ENCODE data around the gene KLHL18.

- TF ChIP-seq TEAD4 (IDR thresholded peaks at IDR 0.05) = no peak
- TF ChIP-seq, protein P1, sequence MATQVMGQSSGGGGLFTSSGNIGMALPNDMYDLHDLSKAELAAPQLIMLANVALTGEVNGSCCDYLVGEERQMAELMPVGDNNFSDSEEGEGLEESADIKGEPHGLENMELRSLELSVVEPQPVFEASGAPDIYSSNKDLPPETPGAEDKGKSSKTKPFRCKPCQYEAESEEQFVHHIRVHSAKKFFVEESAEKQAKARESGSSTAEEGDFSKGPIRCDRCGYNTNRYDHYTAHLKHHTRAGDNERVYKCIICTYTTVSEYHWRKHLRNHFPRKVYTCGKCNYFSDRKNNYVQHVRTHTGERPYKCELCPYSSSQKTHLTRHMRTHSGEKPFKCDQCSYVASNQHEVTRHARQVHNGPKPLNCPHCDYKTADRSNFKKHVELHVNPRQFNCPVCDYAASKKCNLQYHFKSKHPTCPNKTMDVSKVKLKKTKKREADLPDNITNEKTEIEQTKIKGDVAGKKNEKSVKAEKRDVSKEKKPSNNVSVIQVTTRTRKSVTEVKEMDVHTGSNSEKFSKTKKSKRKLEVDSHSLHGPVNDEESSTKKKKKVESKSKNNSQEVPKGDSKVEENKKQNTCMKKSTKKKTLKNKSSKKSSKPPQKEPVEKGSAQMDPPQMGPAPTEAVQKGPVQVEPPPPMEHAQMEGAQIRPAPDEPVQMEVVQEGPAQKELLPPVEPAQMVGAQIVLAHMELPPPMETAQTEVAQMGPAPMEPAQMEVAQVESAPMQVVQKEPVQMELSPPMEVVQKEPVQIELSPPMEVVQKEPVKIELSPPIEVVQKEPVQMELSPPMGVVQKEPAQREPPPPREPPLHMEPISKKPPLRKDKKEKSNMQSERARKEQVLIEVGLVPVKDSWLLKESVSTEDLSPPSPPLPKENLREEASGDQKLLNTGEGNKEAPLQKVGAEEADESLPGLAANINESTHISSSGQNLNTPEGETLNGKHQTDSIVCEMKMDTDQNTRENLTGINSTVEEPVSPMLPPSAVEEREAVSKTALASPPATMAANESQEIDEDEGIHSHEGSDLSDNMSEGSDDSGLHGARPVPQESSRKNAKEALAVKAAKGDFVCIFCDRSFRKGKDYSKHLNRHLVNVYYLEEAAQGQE (IDR thresholded peaks at IDR 0.05; ENCODE audit: low read depth) = no peak
- TF ChIP-seq EP300 (IDR thresholded peaks at IDR 0.05; ENCODE audit: borderline replicate concordance) = no peak
- TF ChIP-seq TAF1 (IDR thresholded peaks at IDR 0.05; ENCODE audit: low read depth) = no peak
- no peak for TF ChIP-seq CEBPB (IDR thresholded peaks at IDR 0.05)
- no peak for TF ChIP-seq TCF12 (IDR thresholded peaks at IDR 0.05; ENCODE audit: low read depth)
Measured at GRCh38 chr3:47247131-47248064, 35.3 kb upstream of the KLHL18 start.

All from Ishikawa (cell line).